Fibroblast of villous mesenchyme (primary cell): Measurements from ENCODE around the gene FGGY. TPM values are rescaled to one million over a fixed set of nuclear protein-coding genes. Genes with fewer than 3 reads are reported as not detected.

Experiments
- DNase-seq: peaks from one replicate; pipeline ENCODE4 v3.0.0-alpha.2; 2010; ENCODE audit warnings: low read depth
- H3K4me3 ChIP-seq: 2 replicates; pipeline ENCODE4 v1.5.1; 2011; ENCODE audit warnings: low read depth, mild to moderate bottlenecking, low read length
- total RNA-seq: library from RNA; depleted of rRNA; stranded (reverse); fragments of >200 nt; gene quantifications from 2 replicates; pipeline ENCODE4 v1.2.3, GENCODE V29; 2012
- TF ChIP-seq, protein P1 (sequence below): IDR thresholded peaks from 2 replicates; pipeline ENCODE4 v1.5.1; 2012; ENCODE audit warnings: low read depth, mild to moderate bottlenecking, low read length; ENCODE audit not compliant: insufficient read depth

FGGY gene
- total RNA-seq, 1 donor, result 11.7 TPM

DNA sequence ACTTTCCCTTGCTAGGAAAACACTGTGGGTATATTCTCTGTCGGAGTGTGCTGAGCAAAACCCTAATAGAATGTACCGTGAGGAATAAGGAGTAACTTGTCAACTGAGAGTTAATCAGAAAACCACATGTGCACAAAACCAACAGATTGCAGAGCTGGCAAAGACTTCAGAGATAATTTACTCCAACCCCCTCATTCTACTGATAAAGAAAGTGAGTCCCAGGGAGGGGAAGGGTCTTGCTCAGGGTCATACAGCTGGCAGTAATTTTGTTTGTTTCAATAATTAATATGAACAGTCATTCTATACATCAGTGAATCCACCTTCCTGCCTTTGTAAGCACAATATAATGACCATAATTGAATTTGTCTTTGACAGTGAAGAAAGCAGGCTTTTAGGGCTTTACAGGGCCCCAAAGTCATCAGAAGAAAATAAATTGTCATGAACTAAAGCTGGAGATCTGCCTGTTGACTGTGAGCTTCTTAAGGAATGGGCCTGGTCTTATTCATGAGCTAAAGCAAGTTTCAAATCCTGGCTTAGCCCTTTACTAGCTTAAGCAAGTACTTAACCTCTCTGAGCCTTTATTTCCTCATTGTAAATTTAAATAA is 450.6 kb downstream of the FGGY start:
- TF ChIP-seq, protein P1, sequence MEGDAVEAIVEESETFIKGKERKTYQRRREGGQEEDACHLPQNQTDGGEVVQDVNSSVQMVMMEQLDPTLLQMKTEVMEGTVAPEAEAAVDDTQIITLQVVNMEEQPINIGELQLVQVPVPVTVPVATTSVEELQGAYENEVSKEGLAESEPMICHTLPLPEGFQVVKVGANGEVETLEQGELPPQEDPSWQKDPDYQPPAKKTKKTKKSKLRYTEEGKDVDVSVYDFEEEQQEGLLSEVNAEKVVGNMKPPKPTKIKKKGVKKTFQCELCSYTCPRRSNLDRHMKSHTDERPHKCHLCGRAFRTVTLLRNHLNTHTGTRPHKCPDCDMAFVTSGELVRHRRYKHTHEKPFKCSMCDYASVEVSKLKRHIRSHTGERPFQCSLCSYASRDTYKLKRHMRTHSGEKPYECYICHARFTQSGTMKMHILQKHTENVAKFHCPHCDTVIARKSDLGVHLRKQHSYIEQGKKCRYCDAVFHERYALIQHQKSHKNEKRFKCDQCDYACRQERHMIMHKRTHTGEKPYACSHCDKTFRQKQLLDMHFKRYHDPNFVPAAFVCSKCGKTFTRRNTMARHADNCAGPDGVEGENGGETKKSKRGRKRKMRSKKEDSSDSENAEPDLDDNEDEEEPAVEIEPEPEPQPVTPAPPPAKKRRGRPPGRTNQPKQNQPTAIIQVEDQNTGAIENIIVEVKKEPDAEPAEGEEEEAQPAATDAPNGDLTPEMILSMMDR, result no peak
- peak; percentile 34 for DNase-seq
- no peak overlapping the region for H3K4me3 ChIP-seq

DNA sequence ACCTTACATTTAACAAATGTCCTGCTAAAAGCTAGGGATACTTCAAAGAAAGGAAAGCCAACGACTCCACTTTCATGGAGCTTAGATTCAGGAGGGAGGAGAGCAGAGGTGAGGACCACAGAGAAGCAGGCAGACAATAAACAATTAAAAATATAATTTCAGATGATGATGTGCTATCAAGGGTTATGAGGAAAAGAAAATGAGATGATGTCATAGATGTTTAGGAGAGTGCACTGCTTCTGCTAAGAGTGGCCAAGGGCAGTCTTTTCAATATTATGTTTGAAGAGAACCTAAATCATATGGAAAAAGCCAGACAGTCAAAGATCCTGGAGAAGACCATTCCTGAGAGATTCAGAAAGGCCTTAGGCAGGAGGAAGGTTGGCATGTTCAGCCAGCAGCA is 451.2 kb downstream of the FGGY start:
- DNase-seq, result no peak
- TF ChIP-seq, protein P1, result no peak
- no peak overlapping the region for H3K4me3 ChIP-seq

DNA sequence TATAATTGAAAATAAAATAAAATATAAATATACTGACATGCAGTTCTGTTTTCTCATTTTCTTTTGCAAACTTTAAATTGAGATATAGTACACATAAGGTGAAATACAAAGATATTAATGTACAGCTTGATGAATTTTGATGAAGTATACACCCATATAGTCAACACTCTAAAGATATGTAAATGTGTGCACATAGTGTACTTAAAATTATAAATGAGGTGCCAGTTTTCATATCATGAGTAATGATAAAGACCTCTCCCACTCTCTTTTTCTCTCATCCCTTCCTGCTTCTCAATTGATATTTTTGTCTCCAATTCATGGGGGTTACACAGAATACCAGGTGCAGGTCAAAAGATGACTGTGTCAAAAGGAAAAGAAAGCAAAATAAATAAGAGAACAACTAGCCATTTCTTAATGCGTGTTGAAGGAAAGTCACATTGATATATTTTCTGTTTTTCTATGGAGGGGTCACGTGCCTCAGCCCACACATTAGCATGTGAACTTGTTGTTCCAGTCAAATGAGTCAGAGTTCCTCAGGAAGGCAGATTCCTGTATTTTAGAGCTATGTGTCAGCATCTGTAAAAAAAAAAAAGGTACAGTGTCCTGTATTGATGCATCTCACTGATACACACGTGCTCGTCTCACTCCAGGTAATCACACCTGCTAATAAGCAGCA is 453.6 kb downstream of the FGGY start:
- DNase-seq, result peak; percentile 88
- TF ChIP-seq, protein P1, result no peak
- H3K4me3 ChIP-seq, result no peak overlapping the region

DNA sequence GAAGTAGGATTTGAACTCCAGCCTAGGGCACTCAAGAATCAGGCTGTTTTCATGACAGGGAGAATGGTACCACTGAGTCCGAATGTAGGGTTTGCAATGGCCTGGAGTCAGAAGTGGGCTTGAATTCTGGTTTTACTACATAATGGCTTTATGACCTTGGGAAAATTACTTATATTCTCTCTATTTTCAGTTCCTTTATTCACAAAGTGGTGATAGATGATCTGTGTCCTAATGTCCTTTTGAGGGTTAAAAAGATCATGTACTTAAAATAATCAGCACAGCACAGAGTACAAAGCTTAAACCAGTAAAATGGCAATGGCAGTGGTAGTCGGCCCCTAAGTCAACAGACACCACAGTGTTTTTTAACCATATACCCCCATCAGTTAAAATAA is 454.1 kb downstream of the FGGY start:
- no peak overlapping the region for H3K4me3 ChIP-seq
- TF ChIP-seq, protein P1, result no peak
- no peak for DNase-seq

DNA sequence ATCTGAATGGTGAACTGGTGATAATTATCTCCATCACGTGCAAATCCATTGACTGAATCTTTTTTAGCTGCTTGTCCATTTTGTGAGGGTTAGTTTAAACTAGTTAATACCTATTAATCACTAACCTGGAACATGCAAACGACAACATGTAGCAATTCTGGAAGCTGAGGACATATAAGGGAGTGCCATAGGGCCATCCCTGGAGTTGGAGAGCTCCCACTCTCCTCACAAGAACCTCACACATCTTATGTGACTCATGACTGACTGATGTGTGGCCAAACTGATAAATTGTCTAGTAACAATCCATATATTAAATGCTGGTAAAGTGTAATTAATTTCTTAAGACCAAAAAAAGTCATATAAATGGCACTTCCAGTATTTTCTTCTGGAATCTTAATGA is 454.9 kb downstream of the FGGY start:
- no peak for DNase-seq
- TF ChIP-seq, protein P1, result no peak

DNA sequence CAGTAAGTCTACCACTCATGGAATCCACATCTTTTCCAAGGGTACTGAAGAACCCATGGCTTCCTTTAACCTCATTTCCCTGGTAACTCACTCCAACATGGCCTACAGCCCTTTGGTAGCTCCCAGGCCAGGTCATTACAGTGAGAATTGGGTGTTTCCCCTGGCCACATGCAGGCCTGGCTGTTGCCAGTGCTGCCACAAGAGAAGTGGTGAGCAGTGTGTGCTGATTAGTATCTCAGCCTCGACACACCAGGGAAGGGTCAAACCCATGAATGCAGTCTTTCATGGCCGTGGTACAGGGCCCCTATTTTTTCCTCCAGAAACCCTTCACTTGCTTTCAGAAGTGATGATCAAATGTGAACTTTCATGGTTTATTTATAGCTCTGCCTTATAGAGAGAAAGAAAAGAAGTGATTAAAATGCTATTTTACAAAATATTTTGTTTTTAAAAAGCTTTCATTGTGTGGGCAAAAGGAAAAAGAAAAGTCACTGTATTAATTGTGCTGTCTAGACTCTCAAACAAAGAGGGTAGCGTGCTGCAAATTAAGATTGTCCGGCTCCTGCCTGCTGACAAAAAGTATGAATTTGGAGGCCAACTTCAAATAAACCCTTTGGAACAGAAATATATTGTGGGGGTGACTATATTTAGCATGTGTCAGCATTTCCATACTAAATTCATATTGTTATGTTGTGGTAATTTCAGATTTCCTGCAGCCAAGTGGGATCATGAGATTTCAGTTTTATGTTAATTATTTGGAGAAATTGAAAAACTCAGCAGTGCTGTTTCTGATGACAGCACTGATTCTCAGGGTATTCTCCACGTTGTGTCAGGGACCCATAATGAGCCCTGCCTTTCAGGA is 455.9 kb downstream of the FGGY start:
- TF ChIP-seq, protein P1, result no peak
- no peak overlapping the region for H3K4me3 ChIP-seq
- no peak for DNase-seq

More for the DNA sequence above, 454.9 kb downstream of the FGGY start:
- no peak overlapping the region for H3K4me3 ChIP-seq
